Endometrial microvascular endothelial cells (primary cell): ENCODE measurements around the gene SCO2. TPM values are rescaled to one million over a fixed set of nuclear protein-coding genes. Genes with fewer than 3 reads are reported as not detected.

Experiments
- in situ Hi-C: cut with HindIII; loops from 2 replicates; pipeline ENCODE4 v1.10.0; 2017; ENCODE audit warnings: low sequenced_read_pairs, low pct_unique_long_range_greater_than_20kb; ENCODE audit errors: inconsistent ontology term
- total RNA-seq: library from RNA; depleted of rRNA; stranded (reverse); fragments of >200 nt; gene quantifications from one replicate; pipeline ENCODE4 v1.2.3, GENCODE V29; 2015; ENCODE audit errors: inconsistent ontology term

Gene SCO2
- total RNA-seq, 1 donor from 2014 or later, result 1.1 TPM

GRCh38 chr22:50485221-50486131, 39.9 kb downstream of the SCO2 start:
- in situ Hi-C loops, result no loop called here

- in situ Hi-C loops, result no loop called here
Measured at GRCh38 chr22:50483977-50484853, 41.2 kb downstream of the SCO2 start.

GRCh38 chr22:50483556-50483955, 41.8 kb downstream of the SCO2 start:
- in situ Hi-C loops, result no loop called here

GRCh38 chr22:50483106-50483505, 42.3 kb downstream of the SCO2 start:
- in situ Hi-C loops, result no loop called here

- in situ Hi-C loops, result no loop called here
Measured at GRCh38 chr22:50482107-50483074, 43.0 kb downstream of the SCO2 start.

- in situ Hi-C loops, result no loop called here
Measured at GRCh38 chr22:50481440-50482106, 43.8 kb downstream of the SCO2 start, which contains the start of gene ADM2. TSS of gene ADM2 (plus strand) at chr22:50481543. CDS start at chr22:50481848, 305 bp downstream.

- in situ Hi-C loops, result no loop called here
Measured at GRCh38 chr22:50481045-50481439, 44.4 kb downstream of the SCO2 start.

GRCh38 chr22:50479721-50480120, 45.7 kb downstream of the SCO2 start:
- in situ Hi-C loops, result no loop called here

GRCh38 chr22:50477923-50478322, 47.5 kb downstream of the SCO2 start:
- in situ Hi-C loops, result no loop called here

- in situ Hi-C loops, result no loop called here
Measured at GRCh38 chr22:50476868-50477267, 48.5 kb downstream of the SCO2 start.

GRCh38 chr22:50475652-50476002, 49.8 kb downstream of the SCO2 start:
- in situ Hi-C loops, result no loop called here

- in situ Hi-C loops, result no loop called here
Measured at GRCh38 chr22:50474710-50475651, 50.4 kb downstream of the SCO2 start, which contains the start of gene SBF1. TSS of gene SBF1 (minus strand) at chr22:50475035. CDS start at chr22:50474840, 195 bp downstream.

- in situ Hi-C loops, result no loop called here
Measured at GRCh38 chr22:50473855-50474671, 51.3 kb downstream of the SCO2 start.
